Measurements from ENCODE around the gene CRYBB2.
"Not testable (repeated sequence)": the region's sequence is repeated elsewhere in the genome, so short reads cannot be mapped to it uniquely, and the experiment has no call there.

Gene CRYBB2

GRCh38 chr22:25236417-25236816 is 17.0 kb downstream of the CRYBB2 start:
- TF ChIP-seq CTCF (conservative IDR thresholded peaks at IDR 0.05; ENCODE audit: low read length): no peak
- H3K4me3 ChIP-seq (ENCODE audit: low read length): no peak overlapping the region
- no peak for DNase-seq (ENCODE audit: low read depth)

- DNase-seq (ENCODE audit: low read depth): no peak
- no peak overlapping the region for H3K4me3 ChIP-seq (ENCODE audit: low read length)
- TF ChIP-seq CTCF (conservative IDR thresholded peaks at IDR 0.05; ENCODE audit: low read length): no peak
Measured at GRCh38 chr22:25237503-25237902, 18.1 kb downstream of the CRYBB2 start.

GRCh38 chr22:25238058-25238457 is 18.6 kb downstream of the CRYBB2 start:
- DNase-seq (ENCODE audit: low read depth): not testable (repeated sequence)

GRCh38 chr22:25255169-25255568 is 35.7 kb downstream of the CRYBB2 start:
- H3K4me3 ChIP-seq (ENCODE audit: low read length); DNase-seq (ENCODE audit: low read depth): not testable (repeated sequence)

More at GRCh38 chr22:25238058-25238457, 18.6 kb downstream of the CRYBB2 start:
- H3K4me3 ChIP-seq (ENCODE audit: low read length): not testable (repeated sequence)

- DNase-seq (ENCODE audit: low read depth); H3K4me3 ChIP-seq (ENCODE audit: low read length): not testable (repeated sequence)
Measured at GRCh38 chr22:25267567-25267966, 48.1 kb downstream of the CRYBB2 start.

GRCh38 chr22:25268902-25269301 is 49.5 kb downstream of the CRYBB2 start:
- DNase-seq (ENCODE audit: low read depth); H3K4me3 ChIP-seq (ENCODE audit: low read length): not testable (repeated sequence)

GRCh38 chr22:25270061-25270460 is 50.6 kb downstream of the CRYBB2 start:
- H3K4me3 ChIP-seq (ENCODE audit: low read length); DNase-seq (ENCODE audit: low read depth): not testable (repeated sequence)

GRCh38 chr22:25273231-25273630 is 53.8 kb downstream of the CRYBB2 start:
- H3K4me3 ChIP-seq (ENCODE audit: low read length); DNase-seq (ENCODE audit: low read depth): not testable (repeated sequence)

- DNase-seq (ENCODE audit: low read depth); H3K4me3 ChIP-seq (ENCODE audit: low read length): not testable (repeated sequence)
Measured at GRCh38 chr22:25273928-25274327, 54.5 kb downstream of the CRYBB2 start.

- DNase-seq (ENCODE audit: low read depth); H3K4me3 ChIP-seq (ENCODE audit: low read length): not testable (repeated sequence)
Measured at GRCh38 chr22:25280118-25280517, 60.7 kb downstream of the CRYBB2 start.

Data from AG10803 (cell line).